GM18507 (cell line): Measurements from ENCODE around the gene TRIO.
A peak's percentile ranks its signal among the peaks of the same experiment; 100 is the strongest.

ENCODE experiments used
- DNase-seq: peaks from one replicate; pipeline ENCODE4 v3.0.0; 2011; ENCODE audit warnings: low read depth; ENCODE audit not compliant: insufficient read length; ENCODE audit errors: extremely low spot score
- FAIRE-seq: peaks from 2 replicates; lab custom pipeline; 2011; peaks lifted over from hg19 to GRCh38; lab: Jason Lieb, UNC

Gene TRIO

DNA sequence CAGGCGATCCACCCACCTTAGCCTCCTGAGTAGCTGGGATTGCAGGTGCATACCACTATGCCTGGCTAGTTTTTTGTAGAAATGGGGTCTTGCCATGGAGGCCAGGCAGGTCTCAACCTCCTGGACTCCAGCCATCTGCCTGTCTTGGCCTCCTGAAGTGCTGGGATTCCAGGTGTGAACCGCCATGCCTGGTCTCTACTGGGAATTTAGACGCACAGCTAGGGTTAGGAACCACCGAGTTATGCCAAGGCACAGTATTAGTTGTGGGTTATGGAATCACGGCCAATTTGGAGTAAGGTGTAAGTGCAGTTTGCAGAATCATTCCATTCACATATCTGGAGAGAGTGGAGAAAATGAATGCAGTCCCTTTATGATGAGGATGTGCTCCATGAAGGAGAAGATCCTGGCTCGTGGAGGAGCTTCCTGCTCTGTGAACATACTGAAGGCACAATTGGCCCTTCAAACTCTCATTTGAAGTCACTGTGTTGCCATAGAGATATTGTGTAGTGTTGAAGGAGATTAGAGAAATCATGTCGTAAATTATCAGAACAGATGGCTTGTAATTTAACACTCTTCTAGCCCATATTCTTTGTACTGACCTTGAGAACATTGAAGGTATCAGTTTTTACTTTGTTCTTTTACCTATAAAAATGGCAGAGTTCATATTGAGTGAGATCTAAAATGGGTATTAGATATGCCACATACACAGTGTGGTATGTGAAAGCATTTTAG, 18.8 kb downstream of the TRIO start:
- DNase-seq = no peak
- no peak for FAIRE-seq

GRCh38 chr5:14164164-14165163, 21.3 kb downstream of the TRIO start:
- FAIRE-seq = no peak

GRCh38 chr5:14165375-14166106, 22.4 kb downstream of the TRIO start:
- FAIRE-seq (no peak), DNase-seq (no peak)

More at GRCh38 chr5:14164164-14165163, 21.3 kb downstream of the TRIO start:
- DNase-seq = no peak

- FAIRE-seq (no peak), DNase-seq (no peak)
Observed at GRCh38 chr5:14166437-14166836, 23.3 kb downstream of the TRIO start.

DNA sequence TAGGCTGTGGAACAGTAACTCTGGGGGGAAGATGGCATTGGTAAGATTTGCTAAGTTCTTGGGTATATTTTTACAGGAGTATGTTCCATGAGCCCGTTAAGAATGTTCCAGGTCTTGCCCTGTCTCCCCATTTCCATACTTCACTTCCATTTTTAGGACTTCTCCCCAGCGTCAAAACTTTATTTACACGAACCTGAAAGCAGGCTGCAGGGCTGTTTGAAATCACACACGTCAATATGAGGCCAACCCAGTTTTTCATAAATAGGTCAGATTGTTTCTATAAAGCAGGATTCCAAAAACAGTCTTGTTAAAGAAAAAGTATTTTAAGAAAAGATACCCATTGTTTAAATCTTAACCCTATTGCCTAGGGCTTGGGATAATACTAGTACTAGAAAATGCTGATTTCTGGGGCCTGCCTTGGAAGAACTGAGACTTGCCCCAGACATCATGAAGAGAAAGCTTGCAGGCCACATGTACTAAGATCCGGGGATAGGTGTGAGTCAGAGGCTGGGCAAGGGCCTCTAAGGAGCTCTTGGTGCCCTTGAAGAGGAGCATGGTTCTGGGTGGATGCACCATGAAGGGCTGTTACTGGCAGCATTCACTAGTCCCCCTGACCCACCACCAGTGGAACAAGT, 24.2 kb downstream of the TRIO start:
- no peak for DNase-seq
- FAIRE-seq = peak; percentile 35

DNA sequence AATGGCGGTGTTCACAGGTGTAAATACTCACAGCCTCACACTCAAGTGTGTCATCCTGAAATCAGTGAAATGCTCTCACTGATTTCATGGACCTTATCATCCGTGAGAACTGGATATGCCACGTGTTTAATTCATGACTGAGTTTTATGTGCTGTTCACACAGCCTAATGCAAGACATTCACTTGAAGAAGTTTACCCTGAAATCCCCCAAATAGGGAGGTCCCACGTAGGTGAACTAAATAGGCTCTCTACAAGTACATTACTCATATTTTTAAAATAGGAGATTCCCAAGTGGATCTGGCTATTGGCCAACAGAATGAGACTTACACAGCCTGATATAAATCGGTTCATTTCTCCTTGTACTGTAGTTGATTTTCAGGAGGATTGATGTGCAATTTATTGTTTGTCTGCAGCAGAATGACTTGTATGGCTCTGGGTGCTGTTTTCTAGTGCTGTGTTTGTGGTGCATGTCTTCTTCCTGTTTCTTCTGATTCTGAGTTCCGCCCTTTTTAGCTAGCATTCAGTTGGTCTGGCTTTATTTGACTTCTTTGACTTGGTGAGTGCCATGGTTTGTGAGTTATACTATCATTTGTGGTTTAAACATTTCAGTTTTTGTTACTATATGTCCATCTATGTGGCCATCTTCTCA, 25.1 kb downstream of the TRIO start:
- DNase-seq (no peak), FAIRE-seq (peak; percentile 81)

DNA sequence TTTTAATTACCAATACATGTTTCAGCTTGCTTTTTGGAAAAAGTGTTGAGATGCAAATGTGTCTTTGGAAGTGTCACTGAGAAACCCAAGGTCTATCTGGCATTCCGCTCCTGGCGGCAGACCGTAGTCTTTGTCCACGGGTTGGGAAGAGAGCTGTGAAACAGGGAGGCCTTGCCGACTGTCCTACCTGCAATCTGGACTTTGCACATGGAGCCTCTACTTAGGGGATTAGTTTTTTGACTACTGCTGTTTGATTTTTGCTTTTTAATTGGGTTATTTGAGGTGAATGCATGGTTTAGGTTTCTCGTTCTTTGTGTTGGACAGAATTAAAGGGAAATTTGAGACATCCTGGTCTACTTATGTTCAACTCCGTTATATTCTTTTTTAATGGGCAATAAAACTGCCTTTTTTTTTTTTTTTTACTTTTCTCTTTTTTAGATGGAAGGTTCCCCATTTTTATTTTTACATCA, 25.7 kb downstream of the TRIO start:
- no peak for DNase-seq
- peak; percentile 5 for FAIRE-seq

DNA sequence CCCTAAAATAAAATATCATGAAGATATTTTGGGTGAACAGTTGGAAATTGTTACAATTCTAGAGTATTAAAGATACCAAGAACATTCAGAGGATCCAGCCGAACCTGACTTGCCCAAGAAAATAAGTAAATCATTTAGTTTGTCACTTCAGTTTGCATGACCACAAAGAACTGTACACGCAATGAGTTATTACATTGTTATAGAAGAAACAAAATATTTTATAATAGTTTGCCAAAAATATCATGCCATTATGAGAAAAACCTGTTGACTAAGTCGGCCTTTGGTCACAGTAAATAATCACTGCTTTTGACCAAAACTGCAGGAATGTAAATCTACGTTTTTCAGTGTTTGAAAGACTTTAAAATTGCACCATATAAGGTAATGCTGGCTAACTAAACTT, 27.9 kb downstream of the TRIO start:
- FAIRE-seq (no peak), DNase-seq (no peak)

- DNase-seq (no peak), FAIRE-seq (peak; percentile 75)
Observed at GRCh38 chr5:14171621-14172020, 28.5 kb downstream of the TRIO start.

GRCh38 chr5:14172149-14172795, 29.1 kb downstream of the TRIO start:
- peak; percentile 87 for FAIRE-seq
- no peak for DNase-seq

- FAIRE-seq (peak; percentile 21), DNase-seq (no peak)
Observed at GRCh38 chr5:14173377-14174229, 30.5 kb downstream of the TRIO start.

DNA sequence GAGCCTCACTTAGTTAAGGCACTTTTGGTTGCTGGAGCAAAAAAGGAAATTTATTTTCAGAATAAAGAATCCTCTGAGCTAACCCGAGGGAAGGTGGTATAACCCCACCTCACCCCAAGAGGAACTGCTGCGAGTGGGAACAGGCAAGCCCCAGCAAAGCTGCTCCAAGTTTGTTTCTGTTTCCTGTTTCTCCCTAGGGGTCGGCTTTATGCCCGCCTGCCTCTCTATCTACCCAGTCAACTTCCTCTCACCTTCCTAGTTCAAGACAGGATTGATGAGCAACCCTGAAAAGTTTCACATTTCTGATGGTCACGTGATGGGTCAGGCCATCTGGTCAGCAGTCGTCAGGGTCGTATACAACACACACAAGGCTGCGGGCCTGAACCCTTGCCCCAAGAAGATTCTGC, 31.1 kb downstream of the TRIO start:
- DNase-seq (no peak), FAIRE-seq (peak; percentile 87)

DNA sequence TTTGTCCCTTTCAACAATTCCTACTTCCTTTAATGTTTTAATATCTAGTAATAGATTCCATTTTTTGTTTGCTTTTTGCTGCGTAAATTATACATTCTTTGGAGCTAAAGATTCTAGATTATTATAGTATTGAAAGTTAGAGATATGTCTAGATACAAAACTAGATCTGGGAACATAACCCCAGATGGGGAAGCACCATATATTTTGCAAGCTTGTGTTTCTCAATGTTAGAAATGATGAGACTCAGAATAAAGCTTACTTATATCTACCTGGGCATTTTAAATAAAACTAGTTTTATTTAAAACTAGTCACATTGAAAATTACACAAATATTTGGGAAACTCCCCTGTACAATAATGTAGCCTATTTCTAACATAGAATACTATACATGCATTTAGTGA, 32.2 kb downstream of the TRIO start:
- DNase-seq = no peak
- FAIRE-seq = no peak

- no peak for DNase-seq
- no peak for FAIRE-seq
Observed at GRCh38 chr5:14176888-14177287, 33.7 kb downstream of the TRIO start.

- no peak for DNase-seq
- no peak for FAIRE-seq
Observed at GRCh38 chr5:14177634-14178033, 34.5 kb downstream of the TRIO start.

- no peak for FAIRE-seq
- no peak for DNase-seq
Observed at GRCh38 chr5:14178091-14178490, 34.9 kb downstream of the TRIO start.

DNA sequence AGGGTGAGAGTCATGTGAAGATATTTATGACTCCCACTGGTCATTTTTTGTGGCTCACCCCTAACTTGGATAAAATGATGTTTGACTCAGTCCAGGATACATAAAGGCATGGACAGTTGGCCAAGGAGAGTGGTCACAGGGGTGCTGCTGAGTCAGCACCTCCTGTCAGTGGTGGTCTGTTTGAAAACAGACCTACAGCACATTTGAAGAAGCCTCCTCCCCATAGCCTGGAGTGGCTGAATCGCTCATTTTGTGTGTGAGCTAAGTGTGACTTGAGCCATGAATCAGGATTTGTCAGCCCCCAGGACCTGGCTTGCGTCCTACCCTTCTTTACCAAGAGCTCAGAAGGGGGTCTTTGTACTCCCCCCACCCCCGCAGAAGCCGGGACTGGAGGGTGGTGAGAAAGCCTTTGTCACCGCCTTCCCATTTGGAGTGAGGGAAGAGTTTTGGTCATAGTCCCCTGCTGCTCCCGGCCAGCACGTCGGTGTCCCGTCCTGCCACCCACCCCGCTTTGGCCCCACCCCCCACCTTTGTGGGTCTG, 35.6 kb downstream of the TRIO start:
- FAIRE-seq = no peak

More for the DNA sequence above, 35.6 kb downstream of the TRIO start:
- no peak for DNase-seq
